ENCODE results near the gene TSPOAP1. TPM values are rescaled to one million over a fixed set of nuclear protein-coding genes. Genes with fewer than 3 reads are reported as not detected.
A peak's percentile ranks its signal among the peaks of the same experiment; 100 is the strongest.

The TSPOAP1 gene
- total RNA-seq = 1 to 10 TPM; 3.7 to 5.4 TPM

- Histone ChIP-seq H3K27ac (peak within 1 kb of the TSS; percentile 36), H3K4me1 (no peaks in the 10 kb centered on the region), H3K4me3 (no peak within 1 kb of the TSS), H3K36me3 (no peaks in the 10 kb centered on the region), H3K9ac (ENCODE audit: low read depth in 2 of 2, low read length in 2 of 2) (peak within 1 kb of the TSS; percentile 27 to 43), H3K27me3 (no peaks in the 10 kb centered on the region), H3K9me3 (no peaks in the 10 kb centered on the region)
- intact Hi-C loops (cut with DNase I) = no loop called here
- no peak for TF ChIP-seq CTCF (IDR thresholded peaks at IDR 0.05)
- DNase-seq = no peak
These were observed at the start of gene TSPOAP1 for GRCh38 chr17:58328195-58329034. Gene TSPOAP1, minus strand, starts transcription at chr17:58328795. Its CDS starts 875 bp downstream, at chr17:58327920.

GRCh38 chr17:58377661-58378060 is 49.1 kb upstream of the TSPOAP1 start:
- peak overlapping the region; percentile 63 for H3K27ac ChIP-seq
- H3K27me3 ChIP-seq = no peaks in the 10 kb centered on the region
- intact Hi-C loops (cut with DNase I) = no loop called here
- no peak for TF ChIP-seq CTCF (IDR thresholded peaks at IDR 0.05)
- no peaks in the 10 kb centered on the region for H3K9me3 ChIP-seq
- peak overlapping the region in 1 of 2 donors; percentile 48 for H3K9ac ChIP-seq (ENCODE audit: low read depth in 2 of 2, low read length in 2 of 2)
- H3K4me1 ChIP-seq = peaks cover 20% of the 10 kb centered on the region
- no peaks in the 10 kb centered on the region for H3K36me3 ChIP-seq
- no peak overlapping the region for H3K4me3 ChIP-seq
- peak; percentile 61 for DNase-seq

GRCh38 chr17:58377093-58377601 is 48.6 kb upstream of the TSPOAP1 start:
- H3K4me1 ChIP-seq = peaks cover 20% of the 10 kb centered on the region
- peak; percentile 80 for DNase-seq
- intact Hi-C loops (cut with DNase I) = no loop called here

GRCh38 chr17:58376472-58377000 is 47.9 kb upstream of the TSPOAP1 start:
- H3K36me3 ChIP-seq = no peaks in the 10 kb centered on the region
- H3K27me3 ChIP-seq = no peaks in the 10 kb centered on the region
- H3K4me1 ChIP-seq = peaks cover 20% of the 10 kb centered on the region
- peak; percentile 20 for DNase-seq
- intact Hi-C loops (cut with DNase I) = no loop called here
- H3K27ac ChIP-seq = peak overlapping the region; percentile 68
- no peak overlapping the region for H3K4me3 ChIP-seq
- no peak for TF ChIP-seq CTCF (IDR thresholded peaks at IDR 0.05)
- H3K9me3 ChIP-seq = no peaks in the 10 kb centered on the region
- H3K9ac ChIP-seq (ENCODE audit: low read depth in 2 of 2, low read length in 2 of 2) = peak overlapping the region in 1 of 2 donors; percentile 72

More at GRCh38 chr17:58377093-58377601, 48.6 kb upstream of the TSPOAP1 start:
- Histone ChIP-seq H3K36me3 (no peaks in the 10 kb centered on the region), H3K9me3 (no peaks in the 10 kb centered on the region), H3K9ac (ENCODE audit: low read depth in 2 of 2, low read length in 2 of 2) (peak overlapping the region in 1 of 2 donors; percentile 72), H3K4me3 (no peak overlapping the region), H3K27me3 (no peaks in the 10 kb centered on the region), H3K27ac (peak overlapping the region; percentile 68)
- TF ChIP-seq CTCF (IDR thresholded peaks at IDR 0.05) = no peak

- Histone ChIP-seq H3K27me3 (no peaks in the 10 kb centered on the region), H3K4me1 (peaks cover 20% of the 10 kb centered on the region), H3K36me3 (no peaks in the 10 kb centered on the region), H3K4me3 (no peak overlapping the region), H3K27ac (peak overlapping the region; percentile 68), H3K9ac (ENCODE audit: low read depth in 2 of 2, low read length in 2 of 2) (peak overlapping the region in 1 of 2 donors; percentile 72), H3K9me3 (no peaks in the 10 kb centered on the region)
- intact Hi-C loops (cut with DNase I) = no loop called here
- DNase-seq = peak; percentile 52
- TF ChIP-seq CTCF (IDR thresholded peaks at IDR 0.05) = no peak
These were observed 47.2 kb upstream of the TSPOAP1 start for GRCh38 chr17:58375811-58376210.
